GM20000 (cell line): ENCODE measurements around the gene MAGEC1.
"Not testable (repeated sequence)": the region's sequence is repeated elsewhere in the genome, so short reads cannot be mapped to it uniquely, and the experiment has no call there.

Source experiments
- DNase-seq: peaks from one replicate; pipeline ENCODE4 v3.0.0; 2012; ENCODE audit warnings: low spot score
- TF ChIP-seq, protein P1 (sequence below): IDR thresholded peaks from 2 replicates; pipeline ENCODE4 v1.5.1; 2012; ENCODE audit warnings: mild to moderate bottlenecking, control low read depth; ENCODE audit errors: extremely low read depth, missing control alignments

The MAGEC1 gene

DNA sequence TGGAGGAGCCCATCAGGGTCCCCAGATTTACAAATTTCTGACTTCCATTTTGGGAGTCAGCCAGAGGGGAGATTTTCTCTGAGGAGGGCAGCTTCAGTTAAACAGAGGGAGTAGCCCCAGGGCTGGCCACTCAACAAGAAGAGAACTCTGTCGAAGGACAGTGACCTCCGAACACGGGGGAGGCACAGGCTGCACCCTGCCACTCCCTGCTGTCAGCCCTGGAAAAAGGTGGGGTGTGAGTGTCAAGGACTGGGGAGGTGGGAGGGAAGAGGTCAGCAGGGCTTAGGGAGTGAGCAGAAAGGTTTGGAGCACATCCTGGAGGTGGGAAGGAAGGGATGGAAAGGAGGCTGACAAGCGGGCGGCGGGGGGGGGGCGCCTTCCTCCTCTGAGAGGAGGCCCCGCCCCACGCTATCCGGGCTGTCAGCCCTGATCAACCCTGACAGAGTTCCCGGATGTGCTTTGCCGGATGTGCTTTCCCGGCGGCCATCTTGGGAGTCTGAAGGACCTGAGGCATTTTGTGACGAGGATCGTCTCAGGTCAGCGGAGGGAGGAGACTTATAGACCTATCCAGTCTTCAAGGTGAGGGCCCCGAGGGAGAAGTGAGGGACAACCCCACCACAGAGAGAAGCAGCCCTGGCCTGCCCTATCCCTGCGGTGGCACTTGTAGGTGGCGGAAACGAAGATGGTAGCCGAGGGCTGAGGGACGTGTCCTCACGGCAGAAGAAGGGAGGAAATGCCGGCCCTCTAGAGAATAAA lies at the start of gene MAGEC1:
Gene MAGEC1 (plus strand): TSS at position 495 of the 756 bp plus-strand sequence. CDS start 1,179 bp downstream, outside the sequence.
- DNase-seq = no peak
- TF ChIP-seq, protein P1, sequence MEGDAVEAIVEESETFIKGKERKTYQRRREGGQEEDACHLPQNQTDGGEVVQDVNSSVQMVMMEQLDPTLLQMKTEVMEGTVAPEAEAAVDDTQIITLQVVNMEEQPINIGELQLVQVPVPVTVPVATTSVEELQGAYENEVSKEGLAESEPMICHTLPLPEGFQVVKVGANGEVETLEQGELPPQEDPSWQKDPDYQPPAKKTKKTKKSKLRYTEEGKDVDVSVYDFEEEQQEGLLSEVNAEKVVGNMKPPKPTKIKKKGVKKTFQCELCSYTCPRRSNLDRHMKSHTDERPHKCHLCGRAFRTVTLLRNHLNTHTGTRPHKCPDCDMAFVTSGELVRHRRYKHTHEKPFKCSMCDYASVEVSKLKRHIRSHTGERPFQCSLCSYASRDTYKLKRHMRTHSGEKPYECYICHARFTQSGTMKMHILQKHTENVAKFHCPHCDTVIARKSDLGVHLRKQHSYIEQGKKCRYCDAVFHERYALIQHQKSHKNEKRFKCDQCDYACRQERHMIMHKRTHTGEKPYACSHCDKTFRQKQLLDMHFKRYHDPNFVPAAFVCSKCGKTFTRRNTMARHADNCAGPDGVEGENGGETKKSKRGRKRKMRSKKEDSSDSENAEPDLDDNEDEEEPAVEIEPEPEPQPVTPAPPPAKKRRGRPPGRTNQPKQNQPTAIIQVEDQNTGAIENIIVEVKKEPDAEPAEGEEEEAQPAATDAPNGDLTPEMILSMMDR = no peak

- TF ChIP-seq, protein P1 = no peak
Measured at GRCh38 chrX:141857479-141857878, 46.2 kb upstream of the MAGEC1 start.

GRCh38 chrX:141879616-141880015 lies 24.1 kb upstream of the MAGEC1 start:
- DNase-seq = no peak
- TF ChIP-seq, protein P1 = no peak

More at GRCh38 chrX:141857479-141857878, 46.2 kb upstream of the MAGEC1 start:
- no peak for DNase-seq

GRCh38 chrX:141888811-141889210 lies 14.9 kb upstream of the MAGEC1 start:
- not testable (repeated sequence) for DNase-seq

DNA sequence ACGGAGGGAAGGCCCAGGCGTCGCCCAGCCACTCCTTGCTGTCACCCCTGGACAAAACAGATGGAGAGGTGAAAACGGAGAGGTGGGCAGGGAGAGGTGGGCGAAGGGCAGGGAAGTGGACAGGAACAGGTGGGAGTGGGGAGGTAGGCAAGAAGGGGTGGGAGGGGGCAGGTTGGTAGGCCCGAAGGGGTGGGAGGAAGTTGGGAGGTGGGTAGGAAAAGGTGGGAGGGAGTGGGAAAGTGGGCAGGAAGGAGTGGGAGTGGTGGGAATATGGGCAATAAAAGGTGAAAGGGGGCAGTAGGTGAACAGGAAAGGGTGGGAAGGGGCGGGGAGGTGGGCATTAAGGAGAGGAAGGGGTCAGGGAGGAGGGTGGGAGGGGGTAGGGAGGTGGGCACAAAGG lies 9.0 kb upstream of the MAGEC1 start:
- DNase-seq = no peak
- TF ChIP-seq, protein P1 = no peak

GRCh38 chrX:141897690-141898089 lies 6.0 kb upstream of the MAGEC1 start:
- TF ChIP-seq, protein P1 = no peak
- no peak for DNase-seq

- DNase-seq = no peak
- TF ChIP-seq, protein P1 = no peak
Measured at GRCh38 chrX:141902366-141902765, 1.3 kb upstream of the MAGEC1 start.

DNA sequence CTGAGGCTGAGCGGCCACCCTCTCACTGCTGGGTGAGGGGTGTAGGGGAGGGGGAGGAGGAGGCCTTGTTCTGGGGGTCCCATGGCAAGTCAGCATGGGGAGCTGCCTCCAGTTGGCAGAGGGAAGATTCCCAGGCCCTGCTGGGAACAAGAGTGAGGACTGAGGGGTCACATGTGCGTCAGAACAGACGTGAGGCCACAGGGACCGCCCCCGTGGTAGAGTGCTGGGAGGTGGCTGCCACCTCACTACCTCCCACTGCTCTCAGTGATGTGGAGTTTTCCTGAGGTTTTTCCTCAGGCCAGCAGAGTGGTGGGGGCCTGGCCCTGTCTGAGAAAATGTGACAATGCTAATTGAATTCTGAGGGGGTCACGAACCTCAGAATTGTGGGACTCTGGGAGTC lies 568 bp downstream of the MAGEC1 start:
- TF ChIP-seq, protein P1 = no peak
- DNase-seq = no peak
